Activated naive CD8-positive, alpha-beta T cell (primary cell): Measurements from ENCODE around the gene PCYT1A.
"Not testable (repeated sequence)": the region's sequence is repeated elsewhere in the genome, so short reads cannot be mapped to it uniquely, and the experiment has no call there.

Experiments used
- H3K27ac Mint-ChIP-seq: one replicate; pipeline ENCODE4 v1.8.0; 2021; ENCODE audit warnings: mixed read lengths
- H3K27me3 Mint-ChIP-seq: one replicate; pipeline ENCODE4 v1.8.0; 2021; ENCODE audit warnings: mixed read lengths
- H3K36me3 Mint-ChIP-seq: one replicate; pipeline ENCODE4 v1.8.0; 2021; ENCODE audit warnings: mixed read lengths
- H3K4me1 Mint-ChIP-seq: one replicate; pipeline ENCODE4 v1.8.0; 2021; ENCODE audit warnings: low read depth, mixed read lengths
- H3K4me3 Mint-ChIP-seq: one replicate; pipeline ENCODE4 v1.8.0; 2021; ENCODE audit warnings: mild to moderate bottlenecking, mixed read lengths
- H3K9me3 Mint-ChIP-seq: one replicate; pipeline ENCODE4 v1.8.0; 2021; ENCODE audit warnings: low read depth, mixed read lengths

Gene PCYT1A

GRCh38 chr3:196268284-196269163, 19.0 kb downstream of the PCYT1A start:
- no peak overlapping the region for H3K4me3 Mint-ChIP-seq

GRCh38 chr3:196263819-196264218, 23.7 kb downstream of the PCYT1A start:
- Mint-ChIP-seq H3K9me3 (no peaks in the 10 kb centered on the region), H3K27ac (no peak overlapping the region), H3K36me3 (peaks cover 11% of the 10 kb centered on the region), H3K27me3 (no peaks in the 10 kb centered on the region), H3K4me1 (peaks cover 3% of the 10 kb centered on the region), H3K4me3 (no peak overlapping the region)

More at GRCh38 chr3:196268284-196269163, 19.0 kb downstream of the PCYT1A start:
- H3K27me3 Mint-ChIP-seq, result no peaks in the 10 kb centered on the region
- H3K27ac Mint-ChIP-seq, result peak overlapping the region; percentile 41
- peaks cover 21% of the 10 kb centered on the region for H3K4me1 Mint-ChIP-seq
- H3K9me3 Mint-ChIP-seq, result no peaks in the 10 kb centered on the region
- peaks cover 20% of the 10 kb centered on the region for H3K36me3 Mint-ChIP-seq

GRCh38 chr3:196260784-196261183, 26.7 kb downstream of the PCYT1A start:
- Mint-ChIP-seq H3K27me3 (no peaks in the 10 kb centered on the region), H3K36me3 (peaks cover 11% of the 10 kb centered on the region), H3K9me3 (no peaks in the 10 kb centered on the region), H3K4me3 (no peak overlapping the region), H3K27ac (no peak overlapping the region), H3K4me1 (peaks cover 2% of the 10 kb centered on the region)

GRCh38 chr3:196255776-196256175, 31.8 kb downstream of the PCYT1A start:
- H3K36me3 Mint-ChIP-seq, result peaks cover 10% of the 10 kb centered on the region

GRCh38 chr3:196254376-196255283, 32.9 kb downstream of the PCYT1A start:
- Mint-ChIP-seq H3K27ac (peak overlapping the region; percentile 50), H3K27me3 (no peaks in the 10 kb centered on the region), H3K4me3 (no peak overlapping the region), H3K36me3 (peaks cover 7% of the 10 kb centered on the region), H3K9me3 (no peaks in the 10 kb centered on the region), H3K4me1 (peaks cover 3% of the 10 kb centered on the region)

More at GRCh38 chr3:196255776-196256175, 31.8 kb downstream of the PCYT1A start:
- Mint-ChIP-seq H3K9me3 (no peaks in the 10 kb centered on the region), H3K27me3 (no peaks in the 10 kb centered on the region), H3K4me1 (peaks cover 3% of the 10 kb centered on the region), H3K27ac (peak overlapping the region; percentile 46), H3K4me3 (no peak overlapping the region)

GRCh38 chr3:196251918-196252317, 35.6 kb downstream of the PCYT1A start:
- peaks cover 10% of the 10 kb centered on the region for H3K36me3 Mint-ChIP-seq
- H3K27me3 Mint-ChIP-seq, result no peaks in the 10 kb centered on the region
- no peaks in the 10 kb centered on the region for H3K9me3 Mint-ChIP-seq
- H3K4me3 Mint-ChIP-seq, result no peak overlapping the region
- peaks cover 1% of the 10 kb centered on the region for H3K4me1 Mint-ChIP-seq
- H3K27ac Mint-ChIP-seq, result no peak overlapping the region

GRCh38 chr3:196246612-196247308, 40.8 kb downstream of the PCYT1A start:
- H3K27me3 Mint-ChIP-seq, result no peaks in the 10 kb centered on the region
- no peak overlapping the region for H3K4me3 Mint-ChIP-seq
- no peaks in the 10 kb centered on the region for H3K4me1 Mint-ChIP-seq
- H3K27ac Mint-ChIP-seq, result no peak overlapping the region
- peaks cover 5% of the 10 kb centered on the region for H3K36me3 Mint-ChIP-seq
- no peaks in the 10 kb centered on the region for H3K9me3 Mint-ChIP-seq

GRCh38 chr3:196244166-196244565, 43.4 kb downstream of the PCYT1A start:
- not testable (repeated sequence) for H3K4me1 Mint-ChIP-seq, H3K27ac Mint-ChIP-seq, H3K27me3 Mint-ChIP-seq, H3K9me3 Mint-ChIP-seq, H3K36me3 Mint-ChIP-seq, H3K4me3 Mint-ChIP-seq

- H3K9me3 Mint-ChIP-seq, result no peaks in the 10 kb centered on the region
- peaks cover 6% of the 10 kb centered on the region for H3K4me1 Mint-ChIP-seq
- peak overlapping the region; percentile 10 for H3K27ac Mint-ChIP-seq
- no peaks in the 10 kb centered on the region for H3K27me3 Mint-ChIP-seq
- peaks cover 2% of the 10 kb centered on the region for H3K36me3 Mint-ChIP-seq
- H3K4me3 Mint-ChIP-seq, result no peak overlapping the region
These were observed 45.8 kb downstream of the PCYT1A start for GRCh38 chr3:196241704-196242103.

GRCh38 chr3:196240424-196240823, 47.1 kb downstream of the PCYT1A start:
- no peaks in the 10 kb centered on the region for H3K27me3 Mint-ChIP-seq
- no peak overlapping the region for H3K4me3 Mint-ChIP-seq
- peaks cover 2% of the 10 kb centered on the region for H3K36me3 Mint-ChIP-seq
- peaks cover 6% of the 10 kb centered on the region for H3K4me1 Mint-ChIP-seq
- H3K9me3 Mint-ChIP-seq, result no peaks in the 10 kb centered on the region
- no peak overlapping the region for H3K27ac Mint-ChIP-seq

- Mint-ChIP-seq H3K4me1 (peaks cover 6% of the 10 kb centered on the region), H3K4me3 (no peak overlapping the region), H3K27me3 (no peaks in the 10 kb centered on the region), H3K27ac (no peak overlapping the region), H3K9me3 (no peaks in the 10 kb centered on the region), H3K36me3 (no peaks in the 10 kb centered on the region)
These were observed 48.6 kb downstream of the PCYT1A start for GRCh38 chr3:196238612-196239560.

- H3K4me1 Mint-ChIP-seq, result peaks cover 6% of the 10 kb centered on the region
- no peaks in the 10 kb centered on the region for H3K27me3 Mint-ChIP-seq
- H3K4me3 Mint-ChIP-seq, result no peak overlapping the region
- no peaks in the 10 kb centered on the region for H3K9me3 Mint-ChIP-seq
- no peaks in the 10 kb centered on the region for H3K36me3 Mint-ChIP-seq
- no peak overlapping the region for H3K27ac Mint-ChIP-seq
These were observed 50.3 kb downstream of the PCYT1A start for GRCh38 chr3:196237203-196237602.

GRCh38 chr3:196236223-196236622, 51.3 kb downstream of the PCYT1A start:
- no peak overlapping the region for H3K4me3 Mint-ChIP-seq

More at GRCh38 chr3:196236223-196236622, 51.3 kb downstream of the PCYT1A start:
- Mint-ChIP-seq H3K27me3 (no peaks in the 10 kb centered on the region), H3K27ac (no peak overlapping the region), H3K36me3 (no peaks in the 10 kb centered on the region), H3K9me3 (no peaks in the 10 kb centered on the region), H3K4me1 (peaks cover 6% of the 10 kb centered on the region)
